Mammary epithelial cell (primary cell): ENCODE data around the gene MAPT.

Experiments used
- EZH2 ChIP-seq: IDR thresholded peaks from 2 replicates; pipeline ENCODE4 v1.6.1; 2012; ENCODE audit warnings: low read length, inconsistent platforms, borderline replicate concordance
- TF ChIP-seq, protein P1 (sequence below), 2 donors: IDR thresholded peaks in 1 of 2; conservative IDR thresholded peaks in 1 of 2; 2 replicates each; pipeline ENCODE4 v1.5.1; 2011 to 2012; ENCODE audit warnings: inconsistent platforms in 2 of 2, low read length in 2 of 2, mild to moderate bottlenecking in 2 of 2, control low read depth in 1 of 2, low read depth in 1 of 2; ENCODE audit not compliant: insufficient read depth in 1 of 2; ENCODE audit errors: extremely low read depth in 1 of 2

DNA sequence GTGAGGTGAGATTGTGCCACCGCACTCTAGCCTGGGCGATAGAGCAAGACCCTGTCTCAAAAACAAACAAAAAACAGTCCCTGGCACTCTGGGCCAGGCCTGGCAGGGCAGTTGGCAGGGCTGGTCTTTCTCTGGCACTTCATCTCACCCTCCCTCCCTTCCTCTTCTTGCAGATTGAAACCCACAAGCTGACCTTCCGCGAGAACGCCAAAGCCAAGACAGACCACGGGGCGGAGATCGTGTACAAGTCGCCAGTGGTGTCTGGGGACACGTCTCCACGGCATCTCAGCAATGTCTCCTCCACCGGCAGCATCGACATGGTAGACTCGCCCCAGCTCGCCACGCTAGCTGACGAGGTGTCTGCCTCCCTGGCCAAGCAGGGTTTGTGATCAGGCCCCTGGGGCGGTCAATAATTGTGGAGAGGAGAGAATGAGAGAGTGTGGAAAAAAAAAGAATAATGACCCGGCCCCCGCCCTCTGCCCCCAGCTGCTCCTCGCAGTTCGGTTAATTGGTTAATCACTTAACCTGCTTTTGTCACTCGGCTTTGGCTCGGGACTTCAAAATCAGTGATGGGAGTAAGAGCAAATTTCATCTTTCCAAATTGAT is 129.5 kb downstream of the MAPT start:
- TF ChIP-seq, protein P1, sequence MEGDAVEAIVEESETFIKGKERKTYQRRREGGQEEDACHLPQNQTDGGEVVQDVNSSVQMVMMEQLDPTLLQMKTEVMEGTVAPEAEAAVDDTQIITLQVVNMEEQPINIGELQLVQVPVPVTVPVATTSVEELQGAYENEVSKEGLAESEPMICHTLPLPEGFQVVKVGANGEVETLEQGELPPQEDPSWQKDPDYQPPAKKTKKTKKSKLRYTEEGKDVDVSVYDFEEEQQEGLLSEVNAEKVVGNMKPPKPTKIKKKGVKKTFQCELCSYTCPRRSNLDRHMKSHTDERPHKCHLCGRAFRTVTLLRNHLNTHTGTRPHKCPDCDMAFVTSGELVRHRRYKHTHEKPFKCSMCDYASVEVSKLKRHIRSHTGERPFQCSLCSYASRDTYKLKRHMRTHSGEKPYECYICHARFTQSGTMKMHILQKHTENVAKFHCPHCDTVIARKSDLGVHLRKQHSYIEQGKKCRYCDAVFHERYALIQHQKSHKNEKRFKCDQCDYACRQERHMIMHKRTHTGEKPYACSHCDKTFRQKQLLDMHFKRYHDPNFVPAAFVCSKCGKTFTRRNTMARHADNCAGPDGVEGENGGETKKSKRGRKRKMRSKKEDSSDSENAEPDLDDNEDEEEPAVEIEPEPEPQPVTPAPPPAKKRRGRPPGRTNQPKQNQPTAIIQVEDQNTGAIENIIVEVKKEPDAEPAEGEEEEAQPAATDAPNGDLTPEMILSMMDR (conservative IDR thresholded peaks at IDR 0.05 in 1 of 2, IDR thresholded peaks at IDR 0.05 in 1 of 2; ENCODE audit: extremely low read depth in 1 of 2, insufficient read depth in 1 of 2, low read depth in 1 of 2, low read length in 2 of 2) = no peak
- TF ChIP-seq EZH2 = no peak
